ENCODE measurements around the gene EEFSEC. TPM values are rescaled to one million over a fixed set of nuclear protein-coding genes. Genes with fewer than 3 reads are reported as not detected.
A peak's percentile ranks its signal among the peaks of the same experiment; 100 is the strongest.

EEFSEC gene
- total and polyA plus RNA-seq, 2 of the 8 experiments (the other 6 are each of a cell fraction or from before 2014, with no cell fraction given), result 13.1 to 19.8 TPM

DNA sequence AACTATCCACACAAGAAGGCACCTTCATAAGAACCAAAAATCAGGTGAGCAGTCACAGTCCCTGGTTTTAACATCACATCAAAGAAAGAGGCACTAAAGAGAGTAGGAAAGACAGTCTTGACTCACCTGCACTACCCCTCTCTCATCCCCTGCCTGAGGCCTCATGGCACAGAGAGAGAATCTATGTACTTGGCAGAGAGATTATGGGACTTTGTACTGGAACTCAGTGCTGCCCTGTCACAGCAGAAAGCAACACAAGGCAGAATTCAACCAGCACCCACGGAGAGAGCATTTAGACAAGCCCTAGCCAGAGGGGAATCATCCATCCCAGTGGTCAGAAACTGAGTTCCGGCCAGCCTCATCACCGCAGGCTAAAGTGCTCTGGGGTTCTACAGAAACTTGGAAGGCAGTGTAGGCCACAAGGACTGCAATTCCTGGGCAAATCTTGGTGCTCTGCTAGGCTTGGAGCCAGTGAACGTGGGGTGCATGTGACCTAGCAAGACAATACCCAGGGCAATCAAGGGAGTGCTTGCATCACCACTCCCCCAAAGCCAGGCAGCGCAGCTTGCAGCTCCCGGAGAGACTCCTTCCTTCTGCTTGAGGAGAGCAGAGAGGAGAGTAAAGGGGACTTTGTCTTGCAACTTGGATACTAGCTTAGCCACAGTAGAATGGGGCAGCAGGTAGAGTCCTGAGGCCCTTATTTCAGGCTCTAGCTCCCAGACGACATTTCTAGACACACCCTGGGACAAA, 21.2 kb upstream of the EEFSEC start:
- no peaks in the 10 kb centered on the region for H4K20me1 ChIP-seq (replicated peaks in 1 of 2; ENCODE audit: control insufficient read depth in 1 of 2, insufficient read depth in 2 of 2, low read length in 2 of 2)
- H3K23me2 ChIP-seq (ENCODE audit: low read depth, low read length), result no peaks in the 10 kb centered on the region
- H3K4me1 ChIP-seq (replicated peaks in 1 of 4; ENCODE audit: control insufficient read depth in 3 of 4, insufficient read depth in 4 of 4, low read length in 3 of 4), result no peaks in the 10 kb centered on the region
- no peak overlapping the region for H2BK12ac ChIP-seq (ENCODE audit: low read depth, low read length)
- H3K14ac ChIP-seq (ENCODE audit: insufficient read length), result no peak overlapping the region
- no peak overlapping the region for H2AFZ ChIP-seq (ENCODE audit: low read length)
- no peak overlapping the region for H3K4ac ChIP-seq (replicated peaks; ENCODE audit: insufficient read length, low read depth, low read length)
- H3K4me3 ChIP-seq (ENCODE audit: extremely low read depth in 1 of 4, insufficient read depth in 2 of 4, low read depth in 3 of 4, low read length in 4 of 4), result no peak overlapping the region
- no peak overlapping the region for H4K5ac ChIP-seq (ENCODE audit: insufficient read length, low read depth, low read length)
- H3K9me3 ChIP-seq (ENCODE audit: insufficient read depth in 2 of 2, low read depth in 1 of 2, low read length in 1 of 2), result peaks cover 0 to 6% of the 10 kb centered on the region in 2 experiments; a peak in 1 of 4 replicates
- FAIRE-seq (no peak), DNase-seq (ENCODE audit: low read depth in 1 of 2, low spot score in 2 of 2) (peak in 1 of 2 experiments; percentile 10)
- no peaks in the 10 kb centered on the region for H3K36me3 ChIP-seq (ENCODE audit: control insufficient read depth in 2 of 4, insufficient read depth in 4 of 4, low read length in 3 of 4)
- no peaks in the 10 kb centered on the region for H3K79me1 ChIP-seq (ENCODE audit: low read depth, low read length)
- H3K56ac ChIP-seq (replicated peaks; ENCODE audit: insufficient read length, low read depth, low read length), result no peak overlapping the region
- no peak overlapping the region for H3K4me2 ChIP-seq (ENCODE audit: insufficient read depth in 1 of 2, low read depth in 2 of 2, low read length in 2 of 2)
- no peak overlapping the region for H3K27ac ChIP-seq (ENCODE audit: low read depth, low read length)
- WGBS, 2 experiments (ENCODE audit: extremely low coverage in 1 of 2, insufficient coverage in 1 of 2, insufficient read length in 1 of 2, insufficient replicate concordance in 2 of 2, low coverage in 1 of 2, low lambda C conversion rate in 2 of 2, missing lambda C conversion rate in 1 of 2), result 81% methylated on average over 7 of the region's 7 CpGs; no CpG with 5 or more reads in 1 of the 2 experiments
- no peak overlapping the region; the same call in 1 of the 2 replicates for H2BK20ac ChIP-seq (ENCODE audit: low read length)
- H3K79me2 ChIP-seq (ENCODE audit: control insufficient read depth in 1 of 2, insufficient read depth in 2 of 2, low read length in 2 of 2), result no peaks in the 10 kb centered on the region
- H2AK5ac ChIP-seq (ENCODE audit: low read depth, low read length), result no peak overlapping the region
- ChIA-PET POLR2A (ENCODE audit: partially characterized antibody) (interaction anchor here (0.8 to 2.4 kb wide), 2 partner anchors 8 to 63 kb away, joined by 3 to 13 read pairs; partner anchors contain the start of gene RUVBL1), CTCF (ENCODE audit: partially characterized antibody) (interaction anchor here (1.7 to 2.9 kb wide), 5 partner anchors 12 to 67 kb away, joined by 5 to 23 read pairs (median 16); no protein-coding TSS in a partner anchor)
- no peaks in the 10 kb centered on the region for H3K27me3 ChIP-seq (replicated peaks in 1 of 4; ENCODE audit: control insufficient read depth in 3 of 4, extremely low read depth in 1 of 4, insufficient read depth in 3 of 4, low read length in 3 of 4)
- H3K9ac ChIP-seq (replicated peaks in 1 of 4; ENCODE audit: extremely low read depth in 1 of 4, low read depth in 3 of 4, low read length in 3 of 4), result no peak overlapping the region
- H4K91ac ChIP-seq (replicated peaks; ENCODE audit: insufficient read length, low read length), result no peak overlapping the region
- H2BK120ac ChIP-seq (replicated peaks; ENCODE audit: low read depth, low read length), result no peak overlapping the region
- no peak overlapping the region for H3K23ac ChIP-seq (ENCODE audit: insufficient read length)
- H2BK5ac ChIP-seq (ENCODE audit: low read depth, low read length), result no peak overlapping the region; the same call in 1 of the 2 replicates
- H2BK15ac ChIP-seq (ENCODE audit: low read length), result no peak overlapping the region
- no peak overlapping the region for H3K18ac ChIP-seq (ENCODE audit: extremely low read depth, low read length)
- H4K8ac ChIP-seq (ENCODE audit: extremely low read depth, insufficient read depth, low read length), result no peak overlapping the region
- no peak for TF ChIP-seq CHD1 (IDR thresholded peaks at IDR 0.05; ENCODE audit: low read depth, low read length)
- no peak for TF ChIP-seq SP1 (IDR thresholded peaks at IDR 0.05; ENCODE audit: low read depth, low read length)
- TF ChIP-seq EP300 (IDR thresholded peaks at IDR 0.05; ENCODE audit: borderline replicate concordance in 1 of 2, low read depth in 2 of 2, low read length in 2 of 2), result no peak
- TF ChIP-seq GABPA (IDR thresholded peaks at IDR 0.05; ENCODE audit: borderline replicate concordance, insufficient read depth, low read length), result no peak
- no peak for TF ChIP-seq RAD21 (IDR thresholded peaks at IDR 0.05 in 1 of 2, conservative IDR thresholded peaks at IDR 0.05 in 1 of 2; ENCODE audit: low read depth in 2 of 2, low read length in 2 of 2)
- TF ChIP-seq POLR2AphosphoS5 (IDR thresholded peaks at IDR 0.05; ENCODE audit: low read depth, low read length), result no peak
- no peak for TF ChIP-seq FOSL1 (IDR thresholded peaks at IDR 0.05; ENCODE audit: insufficient read depth, low read depth, low read length)
- TF ChIP-seq, protein P1, sequence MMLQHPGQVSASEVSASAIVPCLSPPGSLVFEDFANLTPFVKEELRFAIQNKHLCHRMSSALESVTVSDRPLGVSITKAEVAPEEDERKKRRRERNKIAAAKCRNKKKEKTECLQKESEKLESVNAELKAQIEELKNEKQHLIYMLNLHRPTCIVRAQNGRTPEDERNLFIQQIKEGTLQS (IDR thresholded peaks at IDR 0.05; ENCODE audit: insufficient read depth, low read depth, low read length), result no peak
- TF ChIP-seq RFX5 (IDR thresholded peaks at IDR 0.05; ENCODE audit: borderline replicate concordance, low read depth, low read length), result no peak
- no peak for TF ChIP-seq PHF8 (conservative IDR thresholded peaks at IDR 0.05; ENCODE audit: low read depth, low read length)
- no peak for TF ChIP-seq BCL11A (IDR thresholded peaks at IDR 0.05; ENCODE audit: low read depth in 2 of 2, low read length in 2 of 2)
